Esophagus squamous epithelium (tissue), 5 donors: Measurements from ENCODE around the gene CFAP20DC. TPM values are rescaled to one million over a fixed set of nuclear protein-coding genes. Genes with fewer than 3 reads are reported as not detected.

Experiments used
- DNase-seq: peaks from one replicate; lab custom pipeline; 2025; lab: John Stamatoyannopoulos, UW
- H3K27ac ChIP-seq, 4 donors: fragments of 200-600 bp; sonication (generic); one replicate each; pipeline ENCODE4 v1.5.1; 2016 to 2019; ENCODE audit warnings: mild to moderate bottlenecking in 1 of 4
- H3K27me3 ChIP-seq, 4 donors: fragments of 200-600 bp; sonication (generic); 1 replicate in 3 of 4; 2 replicates in 1 of 4; pipeline versions ENCODE4 v1.5.1 to v1.6.0; 2017 to 2021; ENCODE audit warnings: antibody characterized with exemption in 1 of 4
- H3K36me3 ChIP-seq, 3 donors: fragments of 200-600 bp; sonication (generic); one replicate each; pipeline ENCODE4 v1.5.1; 2016 to 2019
- H3K4me1 ChIP-seq, 3 donors: fragments of 200-600 bp; sonication (generic); one replicate each; pipeline ENCODE4 v1.5.1; 2017 to 2019
- H3K4me3 ChIP-seq, 4 donors: fragments of 200-600 bp; sonication (generic); 1 replicate in 3 of 4; 2 replicates in 1 of 4; pipeline ENCODE4 v1.5.1; 2016 to 2019; ENCODE audit warnings: mild to moderate bottlenecking in 2 of 4, moderate library complexity in 1 of 4
- H3K9me3 ChIP-seq, 3 donors: fragments of 200-600 bp; sonication (generic); one replicate each; pipeline ENCODE4 v1.5.1; 2016 to 2019
- POLR2A ChIP-seq, 4 donors: fragments of 450-650 bp; IDR thresholded peaks; one replicate each; pipeline ENCODE4 v1.6.1; 2017; ENCODE audit warnings: antibody characterized with exemption in 4 of 4, mild to moderate bottlenecking in 4 of 4, moderate library complexity in 3 of 4
- WGBS, 2 donors: methylation state at CpG; one replicate each; pipeline ENCODE4 v1.1.5; 2018; 5-methylcytosine and 5-hydroxymethylcytosine counted together
- intact Hi-C: fragments of 100-400 bp; cut with DNase I; formaldehyde crosslinking; loops from one replicate; pipeline ENCODE4 v1.15.0; 2022
- total RNA-seq, 4 donors: library from RNA; depleted of rRNA; stranded (reverse); fragments of >200 nt; gene quantifications; one replicate each; pipeline ENCODE4 v1.1.0, GENCODE V29; 2016
- TF ChIP-seq, protein P1 (sequence below), 6 experiments: fragments of 450-650 bp in 4 of 6; fragments of 200-600 bp in 2 of 6; sonication (generic) in 2 of 6; IDR thresholded peaks; one replicate each; pipeline ENCODE4 v1.5.1; 2016 to 2019; ENCODE audit warnings: antibody characterized with exemption in 6 of 6, mild to moderate bottlenecking in 4 of 6, moderate library complexity in 4 of 6
- donor health status: DM: yes; HTN: yes; CAD: no.

CFAP20DC gene
- total RNA-seq, 4 donors from 2014 or later: 9.8 to 15.5 (median 10.8) TPM

GRCh38 chr3:59072681-59073080 is 22.9 kb upstream of the CFAP20DC start:
- WGBS, 2 donors: 61 to 73% methylated on average over 6 of the region's 6 CpGs
- no peak overlapping the region for H3K4me3 ChIP-seq
- H3K4me1 ChIP-seq: no peaks in the 10 kb centered on the region
- intact Hi-C loops: no loop called here
- H3K27me3 ChIP-seq: no peaks in the 10 kb centered on the region
- H3K36me3 ChIP-seq: no peaks in the 10 kb centered on the region
- no peak overlapping the region for H3K27ac ChIP-seq
- no peak for TF ChIP-seq POLR2A (IDR thresholded peaks at IDR 0.05)
- TF ChIP-seq, protein P1, sequence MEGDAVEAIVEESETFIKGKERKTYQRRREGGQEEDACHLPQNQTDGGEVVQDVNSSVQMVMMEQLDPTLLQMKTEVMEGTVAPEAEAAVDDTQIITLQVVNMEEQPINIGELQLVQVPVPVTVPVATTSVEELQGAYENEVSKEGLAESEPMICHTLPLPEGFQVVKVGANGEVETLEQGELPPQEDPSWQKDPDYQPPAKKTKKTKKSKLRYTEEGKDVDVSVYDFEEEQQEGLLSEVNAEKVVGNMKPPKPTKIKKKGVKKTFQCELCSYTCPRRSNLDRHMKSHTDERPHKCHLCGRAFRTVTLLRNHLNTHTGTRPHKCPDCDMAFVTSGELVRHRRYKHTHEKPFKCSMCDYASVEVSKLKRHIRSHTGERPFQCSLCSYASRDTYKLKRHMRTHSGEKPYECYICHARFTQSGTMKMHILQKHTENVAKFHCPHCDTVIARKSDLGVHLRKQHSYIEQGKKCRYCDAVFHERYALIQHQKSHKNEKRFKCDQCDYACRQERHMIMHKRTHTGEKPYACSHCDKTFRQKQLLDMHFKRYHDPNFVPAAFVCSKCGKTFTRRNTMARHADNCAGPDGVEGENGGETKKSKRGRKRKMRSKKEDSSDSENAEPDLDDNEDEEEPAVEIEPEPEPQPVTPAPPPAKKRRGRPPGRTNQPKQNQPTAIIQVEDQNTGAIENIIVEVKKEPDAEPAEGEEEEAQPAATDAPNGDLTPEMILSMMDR (IDR thresholded peaks at IDR 0.05): no peak
- H3K9me3 ChIP-seq: no peaks in the 10 kb centered on the region
- no peak for DNase-seq

DNA sequence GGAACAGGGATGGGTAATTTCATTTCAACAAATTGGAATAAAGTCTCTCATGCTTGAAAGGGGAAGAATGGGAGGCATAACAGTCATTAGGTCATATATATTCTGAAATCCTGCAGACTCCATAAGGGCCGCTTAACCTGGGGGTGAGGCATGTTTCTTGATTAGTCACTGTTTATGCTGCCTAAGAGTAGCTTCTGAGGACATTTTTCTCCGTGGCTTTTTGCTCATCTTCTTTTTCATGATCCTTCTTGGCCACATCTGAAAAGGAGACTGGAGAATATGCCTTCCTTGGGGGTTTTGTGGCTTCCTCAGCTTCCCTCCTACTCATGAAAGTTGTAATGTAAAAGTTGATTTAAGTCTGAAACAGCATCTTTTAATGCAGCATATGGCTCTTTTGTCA is 20.0 kb upstream of the CFAP20DC start:
- H3K4me1 ChIP-seq: no peaks in the 10 kb centered on the region
- H3K27me3 ChIP-seq: no peaks in the 10 kb centered on the region
- 42 to 43% methylated on average over 2 of the region's 2 CpGs for WGBS, 2 donors
- H3K27ac ChIP-seq: no peak overlapping the region
- H3K4me3 ChIP-seq: no peak overlapping the region
- H3K9me3 ChIP-seq: no peaks in the 10 kb centered on the region
- TF ChIP-seq, protein P1 (IDR thresholded peaks at IDR 0.05): no peak
- TF ChIP-seq POLR2A (IDR thresholded peaks at IDR 0.05): no peak
- H3K36me3 ChIP-seq: no peaks in the 10 kb centered on the region
- no peak for DNase-seq
- intact Hi-C loops: no loop called here

- Histone ChIP-seq H3K9me3 (no peaks in the 10 kb centered on the region), H3K36me3 (no peaks in the 10 kb centered on the region), H3K27ac (no peak overlapping the region), H3K4me1 (no peaks in the 10 kb centered on the region), H3K4me3 (no peak overlapping the region), H3K27me3 (no peaks in the 10 kb centered on the region)
- DNase-seq: no peak
- no peak for TF ChIP-seq POLR2A (IDR thresholded peaks at IDR 0.05)
- WGBS, 2 donors: 72 to 86% methylated on average over 7 of the region's 7 CpGs
- intact Hi-C loops: no loop called here
Observed at GRCh38 chr3:59065240-59065639, 15.4 kb upstream of the CFAP20DC start.

GRCh38 chr3:59064728-59065127 is 14.9 kb upstream of the CFAP20DC start:
- intact Hi-C loops: no loop called here
- Histone ChIP-seq H3K4me3 (no peak overlapping the region), H3K27me3 (no peaks in the 10 kb centered on the region), H3K4me1 (no peaks in the 10 kb centered on the region), H3K36me3 (no peaks in the 10 kb centered on the region), H3K27ac (no peak overlapping the region), H3K9me3 (no peaks in the 10 kb centered on the region)
- WGBS, 2 donors: 63 to 71% methylated on average over 2 to 3 of the region's 3 CpGs
- DNase-seq: no peak
- no peak for TF ChIP-seq POLR2A (IDR thresholded peaks at IDR 0.05)
- TF ChIP-seq, protein P1 (IDR thresholded peaks at IDR 0.05): no peak

GRCh38 chr3:59064276-59064675 is 14.5 kb upstream of the CFAP20DC start:
- H3K4me3 ChIP-seq: no peak overlapping the region
- intact Hi-C loops: no loop called here
- H3K27me3 ChIP-seq: no peaks in the 10 kb centered on the region
- WGBS, 2 donors: 83 to 94% methylated on average over 2 of the region's 2 CpGs
- H3K4me1 ChIP-seq: no peaks in the 10 kb centered on the region
- no peak for DNase-seq
- H3K9me3 ChIP-seq: no peaks in the 10 kb centered on the region
- no peak for TF ChIP-seq POLR2A (IDR thresholded peaks at IDR 0.05)
- TF ChIP-seq, protein P1 (IDR thresholded peaks at IDR 0.05): no peak
- no peaks in the 10 kb centered on the region for H3K36me3 ChIP-seq
- no peak overlapping the region for H3K27ac ChIP-seq

- TF ChIP-seq, protein P1 (IDR thresholded peaks at IDR 0.05): no peak
- no peak for TF ChIP-seq POLR2A (IDR thresholded peaks at IDR 0.05)
- DNase-seq: no peak
- intact Hi-C loops: no loop called here
- Histone ChIP-seq H3K4me3 (no peak overlapping the region), H3K27ac (no peak overlapping the region), H3K4me1 (no peaks in the 10 kb centered on the region), H3K27me3 (no peaks in the 10 kb centered on the region), H3K9me3 (no peaks in the 10 kb centered on the region), H3K36me3 (no peaks in the 10 kb centered on the region)
- WGBS, 2 donors: 48 to 63% methylated on average over 2 of the region's 2 CpGs
Observed at GRCh38 chr3:59056706-59057105, 6.9 kb upstream of the CFAP20DC start.
